Measurements from ENCODE around the gene DICER1. TPM values are rescaled to one million over a fixed set of nuclear protein-coding genes. Genes with fewer than 3 reads are reported as not detected.

The DICER1 gene
- total RNA-seq, 1 donor from 2014 or later = 58.9 TPM

GRCh38 chr14:95125915-95126314 lies 31.4 kb downstream of the DICER1 start:
- intact Hi-C loops (cut with micrococcal nuclease) = no loop called here

DNA sequence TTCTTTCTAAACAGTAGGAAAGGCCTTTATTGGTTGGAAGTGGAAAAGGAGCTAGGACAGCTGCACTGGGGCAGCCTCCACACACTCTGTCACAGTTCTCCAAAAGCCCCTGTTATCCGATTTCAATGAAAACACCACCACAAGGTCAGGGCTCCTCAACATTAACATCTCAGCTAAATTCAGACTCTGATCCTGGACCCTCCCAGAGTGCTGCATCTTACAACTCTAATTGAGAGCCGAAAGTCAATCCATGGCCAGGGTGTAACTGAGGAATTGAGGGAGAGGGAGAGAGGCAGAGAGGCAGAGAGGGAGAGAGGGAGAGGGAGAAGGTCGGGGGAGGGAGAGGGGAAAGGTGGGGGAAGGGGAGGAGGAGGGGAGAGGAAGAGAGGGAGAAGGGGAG lies 32.1 kb downstream of the DICER1 start:
- intact Hi-C loops (cut with micrococcal nuclease) = no loop called here

- intact Hi-C loops (cut with micrococcal nuclease) = no loop called here
Measured at GRCh38 chr14:95123891-95124579, 33.3 kb downstream of the DICER1 start.

DNA sequence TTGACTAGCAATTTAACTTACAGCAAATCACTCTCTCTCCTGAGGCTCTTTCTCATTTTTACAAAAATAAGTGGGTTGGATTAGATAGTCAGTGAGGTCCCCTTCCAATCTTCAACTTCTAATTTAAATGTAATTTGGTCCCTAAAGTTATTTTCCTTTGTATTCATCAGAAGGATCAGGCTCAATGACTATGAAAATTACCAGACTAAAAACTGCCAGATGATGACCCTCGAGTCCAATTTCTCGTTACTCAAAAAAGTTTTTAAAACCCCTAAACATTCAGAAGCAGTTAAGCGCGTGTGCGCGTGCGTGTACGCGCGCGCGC lies 34.7 kb downstream of the DICER1 start:
- intact Hi-C loops (cut with micrococcal nuclease) = no loop called here

DNA sequence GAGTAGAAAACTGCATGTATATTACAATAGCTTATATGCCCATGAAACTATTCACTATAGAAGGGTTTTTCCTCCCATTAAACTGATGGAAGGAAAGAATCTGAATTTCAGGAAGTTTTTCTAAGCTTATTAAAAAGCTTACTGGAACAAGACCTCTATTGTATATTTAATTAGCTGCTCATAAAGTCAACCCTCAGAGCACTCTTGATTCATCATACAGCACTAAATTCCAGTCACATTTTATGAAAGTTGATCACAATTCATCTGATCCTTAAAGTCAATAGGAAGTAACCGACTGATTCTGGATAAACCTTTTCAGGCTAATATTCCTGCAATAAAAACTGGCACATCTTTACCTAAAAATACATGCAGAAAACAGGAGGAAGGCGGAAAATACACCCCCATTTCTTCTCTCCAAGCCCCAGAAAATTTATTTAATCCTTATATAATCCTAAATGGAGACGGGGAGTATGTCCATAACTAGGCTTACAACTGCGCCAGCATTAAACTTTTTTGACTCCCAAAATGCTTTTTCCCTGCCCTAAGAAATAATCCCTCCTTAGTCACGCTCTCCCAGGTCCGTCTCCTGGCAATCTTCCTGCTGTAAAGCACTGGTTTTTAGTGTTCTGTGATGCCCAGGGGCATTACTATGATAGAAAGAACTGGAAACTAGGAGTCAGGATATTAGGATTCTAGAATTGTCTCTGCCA lies 35.3 kb downstream of the DICER1 start:
- intact Hi-C loops (cut with micrococcal nuclease) = no loop called here

DNA sequence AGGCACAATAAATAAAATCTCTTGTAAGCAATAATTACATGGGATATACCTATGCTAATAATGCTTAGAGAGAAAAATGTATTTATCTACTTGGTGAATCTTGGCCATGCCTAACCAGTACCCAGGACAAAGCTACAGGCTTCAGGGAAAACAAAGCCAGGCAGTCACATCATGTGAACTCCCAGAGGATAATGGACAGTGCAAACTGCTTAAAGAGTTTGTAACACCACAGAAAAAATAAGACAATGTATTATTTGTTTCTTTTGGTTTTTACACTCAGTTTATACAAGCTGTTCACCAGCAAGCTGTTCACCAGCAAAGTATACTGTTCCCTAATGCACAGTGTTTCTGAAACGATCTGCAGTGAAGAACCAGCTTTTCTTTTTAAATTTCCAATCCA lies 38.0 kb downstream of the DICER1 start:
- intact Hi-C loops (cut with micrococcal nuclease) = no loop called here

- intact Hi-C loops (cut with micrococcal nuclease) = no loop called here
Measured at GRCh38 chr14:95117937-95118721, 39.2 kb downstream of the DICER1 start.

DNA sequence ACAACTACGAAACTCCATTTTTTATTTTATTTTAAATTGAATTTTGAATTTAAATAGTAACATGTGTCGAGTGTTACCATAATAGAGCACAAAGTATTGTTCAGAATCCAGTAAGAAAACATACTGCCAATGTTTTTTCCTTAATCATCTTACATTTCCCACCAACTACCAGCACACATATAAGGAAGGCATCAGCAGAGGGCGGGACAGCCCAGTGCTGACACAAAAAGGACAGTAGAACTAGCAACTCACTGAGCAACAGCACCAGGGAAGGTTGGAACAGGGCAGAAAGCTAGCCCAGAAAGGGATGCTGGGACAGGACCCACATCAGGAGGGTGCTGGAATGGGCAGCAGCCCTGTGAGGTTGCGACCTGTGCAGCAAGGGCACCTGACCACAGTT lies 43.9 kb downstream of the DICER1 start:
- intact Hi-C loops (cut with micrococcal nuclease) = no loop called here

- intact Hi-C loops (cut with micrococcal nuclease) = no loop called here
Measured at GRCh38 chr14:95111507-95112164, 45.7 kb downstream of the DICER1 start.

DNA sequence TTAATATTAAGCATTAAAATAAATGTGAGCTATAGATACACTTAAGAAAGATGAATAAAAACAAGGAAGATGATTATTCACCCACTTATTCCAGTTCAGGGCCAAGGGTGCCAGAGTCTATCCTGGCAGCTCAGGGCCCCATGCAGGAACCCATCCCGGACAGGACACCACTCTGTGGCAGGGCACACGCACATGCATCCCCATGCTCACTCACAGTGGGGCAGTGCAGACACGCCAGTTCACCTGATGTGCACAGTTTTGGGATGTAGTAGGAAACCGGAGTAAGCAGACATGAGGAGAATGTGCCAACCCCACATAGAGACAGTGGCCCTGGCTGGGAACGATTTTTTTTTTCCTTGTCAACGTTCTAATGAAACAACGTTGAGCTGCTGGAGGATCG lies 47.2 kb downstream of the DICER1 start:
- intact Hi-C loops (cut with micrococcal nuclease) = no loop called here

DNA sequence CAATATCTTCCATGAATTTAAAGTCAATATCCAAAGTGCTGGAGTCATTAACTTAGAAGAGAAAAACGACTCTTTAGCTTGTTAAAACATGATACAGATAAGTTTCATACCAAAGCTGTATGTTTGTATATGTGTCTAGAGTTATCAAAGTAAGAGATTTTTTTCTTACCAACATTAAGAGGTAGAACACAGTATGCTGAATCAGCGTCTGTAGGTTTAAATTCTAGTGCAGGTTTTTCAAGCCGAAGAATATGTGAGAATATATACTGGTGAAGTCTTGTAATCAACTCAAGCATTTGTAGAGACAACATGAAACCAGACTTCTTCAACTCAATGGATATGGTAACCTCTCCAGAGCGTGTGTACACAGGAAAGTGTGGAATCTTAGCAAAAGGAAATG lies 49.6 kb downstream of the DICER1 start:
- intact Hi-C loops (cut with micrococcal nuclease) = no loop called here

DNA sequence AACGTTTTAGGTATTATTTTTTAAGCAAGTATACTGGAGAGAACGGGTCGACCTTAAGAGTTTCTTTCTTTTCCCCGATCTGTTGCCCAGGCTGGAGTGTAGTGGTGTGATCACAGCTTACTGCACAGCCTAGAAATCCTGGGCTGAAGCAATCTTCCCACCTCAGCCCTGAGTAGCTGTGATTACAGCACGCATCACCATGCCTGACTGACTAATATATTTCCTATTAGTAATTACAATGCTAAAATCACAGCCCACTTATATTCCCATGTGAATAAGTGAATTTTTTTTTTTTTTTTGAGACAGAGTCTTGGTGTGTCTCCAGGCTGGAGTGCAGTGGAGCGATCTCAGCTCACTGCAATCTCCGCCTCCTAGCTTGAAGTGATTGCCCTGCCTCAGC lies 50.4 kb downstream of the DICER1 start:
- intact Hi-C loops (cut with micrococcal nuclease) = no loop called here

DNA sequence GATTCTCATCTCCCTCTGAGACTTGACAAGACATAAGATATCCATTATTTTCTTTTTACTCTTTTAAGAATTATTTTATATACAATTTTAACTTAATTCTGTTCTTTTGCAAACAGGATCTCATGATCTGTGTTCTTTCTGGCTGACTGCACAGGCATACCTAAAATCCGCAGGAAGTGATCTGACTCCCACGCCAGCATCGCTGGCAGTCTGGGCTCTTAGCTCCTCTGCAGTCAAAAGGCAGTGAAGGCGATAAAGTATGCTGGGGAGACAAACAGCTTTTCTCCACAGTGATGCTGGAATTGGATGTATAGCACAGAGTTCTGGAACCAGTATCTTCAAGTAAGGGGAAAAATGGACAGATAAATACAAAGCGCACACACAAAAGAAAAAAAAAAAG lies 52.4 kb downstream of the DICER1 start:
- intact Hi-C loops (cut with micrococcal nuclease) = no loop called here

- intact Hi-C loops (cut with micrococcal nuclease) = no loop called here
Measured at GRCh38 chr14:95102680-95103044, 54.7 kb downstream of the DICER1 start.

GRCh38 chr14:95101736-95102679 lies 55.3 kb downstream of the DICER1 start:
- intact Hi-C loops (cut with micrococcal nuclease) = no loop called here

- intact Hi-C loops (cut with micrococcal nuclease) = loop anchor here (1.0 kb wide), 1 partner anchor 410 kb away; no protein-coding TSS in a partner anchor
Measured at GRCh38 chr14:95098984-95099599, 58.2 kb downstream of the DICER1 start.

DNA sequence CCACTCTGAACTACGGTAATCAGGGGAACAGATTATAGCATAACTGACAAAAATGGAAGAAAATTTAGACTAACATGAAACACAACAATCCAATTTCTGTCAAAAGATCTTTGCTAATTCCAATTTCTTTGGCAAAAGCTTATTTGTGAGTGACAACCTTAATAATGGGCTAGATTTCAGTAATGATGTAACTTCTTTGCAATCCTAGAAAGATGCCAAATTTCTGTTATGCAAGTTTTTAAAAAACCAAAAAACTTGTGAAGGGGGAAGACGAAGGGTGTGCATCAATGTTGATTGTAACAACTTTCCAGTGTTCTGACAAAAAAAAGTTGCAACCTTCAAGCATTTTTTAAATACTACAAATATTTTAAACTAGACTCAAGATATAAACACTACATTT lies 59.9 kb downstream of the DICER1 start:
- intact Hi-C loops (cut with micrococcal nuclease) = no loop called here

- intact Hi-C loops (cut with micrococcal nuclease) = no loop called here
Measured at GRCh38 chr14:95096476-95096875, 60.9 kb downstream of the DICER1 start.

- intact Hi-C loops (cut with micrococcal nuclease) = no loop called here
Measured at GRCh38 chr14:95095996-95096395, 61.3 kb downstream of the DICER1 start.

- intact Hi-C loops (cut with micrococcal nuclease) = no loop called here
Measured at GRCh38 chr14:95092723-95093122, 64.6 kb downstream of the DICER1 start.

Data from T-helper 1 cell treated with Interleukin-12 subunit alpha and Interleukin-12 subunit beta and Interleukin-4 antibody, amounts not matched to agents 30 ng/mL and 1 ng/mL, for 36 hours (primary cell).